Right lobe of liver (tissue), 6 donors: ENCODE measurements around the gene MARCHF6. TPM values are rescaled to one million over a fixed set of nuclear protein-coding genes. Genes with fewer than 3 reads are reported as not detected.
"Not testable (repeated sequence)": the region's sequence is repeated elsewhere in the genome, so short reads cannot be mapped to it uniquely, and the experiment has no call there.

Experiments used
- ATAC-seq, 4 donors: fragments of 200-7000 bp; cut with Tn5 transposase; one replicate each; pipeline ENCODE4 v1.9.1; 2020; ENCODE audit warnings: mild to moderate bottlenecking in 4 of 4, moderate library complexity in 4 of 4
- DNase-seq, 3 donors: peaks; one replicate each; pipeline ENCODE4 v3.0.0-alpha.2; 2020
- H3K27ac ChIP-seq, 3 donors: fragments of 200-600 bp; one replicate each; pipeline ENCODE4 v1.8.0; 2022
- H3K27me3 ChIP-seq, 2 donors: fragments of 200-600 bp; one replicate each; pipeline ENCODE4 v1.8.0; 2022
- H3K36me3 ChIP-seq, 4 donors: fragments of 200-600 bp; sonication (generic) in 1 of 4; one replicate each; pipeline versions ENCODE4 v1.5.1 to v1.8.0; 2017 to 2022; ENCODE audit warnings: control low read depth in 1 of 4
- H3K4me1 ChIP-seq, 4 donors: fragments of 200-600 bp; sonication (generic) in 1 of 4; one replicate each; pipeline versions ENCODE4 v1.5.1 to v1.8.0; 2017 to 2022; ENCODE audit warnings: control low read depth in 1 of 4
- H3K4me3 ChIP-seq, 3 donors: fragments of 200-600 bp; one replicate each; pipeline ENCODE4 v1.8.0; 2022
- H3K9me3 ChIP-seq, 4 donors: fragments of 200-600 bp; sonication (generic) in 1 of 4; one replicate each; pipeline versions ENCODE4 v1.5.1 to v1.8.0; 2017 to 2022; ENCODE audit warnings: control low read depth in 1 of 4
- CTCF ChIP-seq, 4 donors: fragments of 200-600 bp in 3 of 4; fragments of 450-650 bp in 1 of 4; IDR thresholded peaks; one replicate each; pipeline versions ENCODE4 v1.5.1 to v1.8.0; 2016 to 2022; ENCODE audit warnings: antibody characterized with exemption in 4 of 4, mild to moderate bottlenecking in 2 of 4
- POLR2A ChIP-seq: fragments of 450-650 bp; IDR thresholded peaks from one replicate; pipeline ENCODE4 v1.6.1; 2017; ENCODE audit warnings: antibody characterized with exemption, mild to moderate bottlenecking
- WGBS: methylation state at CpG from one replicate; pipeline ENCODE4 v1.1.6; 2018; ENCODE audit warnings: low coverage, low lambda C conversion rate; ENCODE audit not compliant: insufficient coverage; ENCODE audit errors: missing lambda C conversion rate; 5-methylcytosine and 5-hydroxymethylcytosine counted together
- intact Hi-C, 2 donors: fragments of 100-400 bp; cut with DNase I; formaldehyde crosslinking; loops; one replicate each; pipeline versions ENCODE4 v1.11.2 to v1.14.1; 2022
- total RNA-seq, 6 experiments: library from RNA; depleted of rRNA in 2 of 6; stranded (reverse); fragments of >200 nt in 2 of 6; fragmentation: NEBNext Ultra II Directional in 3 of 6; extraction: Animal tissue kit (Norgen Biotek cat#: 25700) in 3 of 6; gene quantifications; one replicate each; pipeline versions ENCODE4 v1.1.0 to v1.2.4, GENCODE V29; 2016 to 2023
- donor health status: DM: no; HTN: yes; CAD: no.
- donor health status: DM: no; HTN: no; CAD: no.
- donor health status: DM: no; HTN: no; CAD: no.
- donor health status: DM: no; HTN: yes; CAD: no.
- donor health status: DM: no; HTN: yes; CAD: no.

MARCHF6 gene
- total RNA-seq, 6 experiments from 2014 or later = 44.9 to 106 (median 68.6) TPM

GRCh38 chr5:10306806-10307205, 46.7 kb upstream of the MARCHF6 start:
- DNase-seq (no peak), ATAC-seq (peak in 2 of 4 donors; percentile 7 to 11)
- no peaks in the 10 kb centered on the region for H3K27me3 ChIP-seq
- no peaks in the 10 kb centered on the region for H3K36me3 ChIP-seq
- peak overlapping the region; percentile 60 to 76 (median 63) for H3K4me3 ChIP-seq
- TF ChIP-seq POLR2A (no peak), CTCF (IDR thresholded peaks at IDR 0.05) (no peak)
- intact Hi-C loops = no loop called here
- peaks cover 0 to 58% (median 23%) of the 10 kb centered on the region in 4 donors for H3K4me1 ChIP-seq
- peak overlapping the region; percentile 65 to 94 (median 83) for H3K27ac ChIP-seq
- 25% methylated on average over 8 of the region's 8 CpGs for WGBS
- no peaks in the 10 kb centered on the region for H3K9me3 ChIP-seq

GRCh38 chr5:10307206-10308148, 46.0 kb upstream of the MARCHF6 start, which contains the start of gene CMBL:
Gene CMBL, minus strand, starts transcription at chr5:10307902. Its CDS starts 17,140 bp downstream, at chr5:10290762.
- peak; percentile 16 for TF ChIP-seq POLR2A
- TF ChIP-seq CTCF (IDR thresholded peaks at IDR 0.05) = no peak
- 1% methylated on average over 49 of the region's 56 CpGs for WGBS
- peak; percentile 51 to 72 (median 65) for ATAC-seq
- intact Hi-C loops = no loop called here
- Histone ChIP-seq H3K36me3 (no peaks in the 10 kb centered on the region), H3K4me3 (peak within 1 kb of the TSS; percentile 60 to 76 (median 63)), H3K27ac (peak within 1 kb of the TSS; percentile 65 to 94 (median 83)), H3K9me3 (no peaks in the 10 kb centered on the region), H3K4me1 (peaks cover 0 to 54% (median 23%) of the 10 kb centered on the region in 4 donors), H3K27me3 (no peaks in the 10 kb centered on the region)
- DNase-seq = peak; percentile 61 to 82 (median 75)

GRCh38 chr5:10308844-10309243, 44.7 kb upstream of the MARCHF6 start:
- Histone ChIP-seq H3K27ac (peak overlapping the region in 1 of 3 donors; percentile 42), H3K9me3 (no peaks in the 10 kb centered on the region), H3K4me1 (peaks cover 0 to 40% (median 19%) of the 10 kb centered on the region in 4 donors), H3K4me3 (no peak overlapping the region), H3K36me3 (no peaks in the 10 kb centered on the region), H3K27me3 (no peaks in the 10 kb centered on the region)
- ATAC-seq (no peak), DNase-seq (no peak)
- WGBS = 100% methylated on average over 2 of the region's 6 CpGs
- intact Hi-C loops = no loop called here
- no peak for TF ChIP-seq CTCF (IDR thresholded peaks at IDR 0.05)

- 21% methylated on average over 7 of the region's 8 CpGs for WGBS
- peak overlapping the region in 2 of 3 donors; percentile 37 to 62 for H3K27ac ChIP-seq
- intact Hi-C loops = no loop called here
- no peaks in the 10 kb centered on the region for H3K36me3 ChIP-seq
- ATAC-seq (peak; percentile 28 to 60 (median 46)), DNase-seq (peak in 1 of 3 donors; percentile 52)
- no peak overlapping the region for H3K4me3 ChIP-seq
- H3K9me3 ChIP-seq = no peaks in the 10 kb centered on the region
- no peak for TF ChIP-seq CTCF (IDR thresholded peaks at IDR 0.05)
- no peak for TF ChIP-seq POLR2A
- H3K4me1 ChIP-seq = peaks cover 0 to 26% (median 12%) of the 10 kb centered on the region in 4 donors
- no peaks in the 10 kb centered on the region for H3K27me3 ChIP-seq
These were observed 43.3 kb upstream of the MARCHF6 start for GRCh38 chr5:10310066-10310779.

- H3K36me3 ChIP-seq, DNase-seq, H3K9me3 ChIP-seq, H3K27me3 ChIP-seq, intact Hi-C loops, ATAC-seq, H3K4me3 ChIP-seq: not testable (repeated sequence)
- peaks cover 0 to 19% (median 10%) of the 10 kb centered on the region in 4 donors for H3K4me1 ChIP-seq
- WGBS = 75% methylated on average over 6 of the region's 8 CpGs
- peak overlapping the region in 1 of 3 donors; percentile 62 for H3K27ac ChIP-seq
These were observed 42.5 kb upstream of the MARCHF6 start for GRCh38 chr5:10310835-10311570.
